Kidney epithelial cell (primary cell): ENCODE data around the gene SIGLEC11. TPM values are rescaled to one million over a fixed set of nuclear protein-coding genes. Genes with fewer than 3 reads are reported as not detected.

ENCODE experiments used
- DNase-seq: peaks from one replicate; pipeline ENCODE4 v3.0.0-alpha.2; 2010; ENCODE audit warnings: low read depth
- H3K27me3 ChIP-seq: 2 replicates; pipeline ENCODE4 v1.6.0; 2011; ENCODE audit warnings: low read length; ENCODE audit not compliant: control insufficient read depth, insufficient read depth
- H3K36me3 ChIP-seq: 2 replicates; pipeline ENCODE4 v1.5.1; 2011; ENCODE audit warnings: low read length; ENCODE audit not compliant: control insufficient read depth, insufficient read depth
- H3K4me3 ChIP-seq: 2 replicates; pipeline ENCODE4 v1.5.1; 2011; ENCODE audit warnings: low read depth, mild to moderate bottlenecking, control low read depth, low read length
- total RNA-seq: library from RNA; depleted of rRNA; stranded (reverse); fragments of >200 nt; gene quantifications from 2 replicates; pipeline ENCODE4 v1.2.3, GENCODE V29; 2015
- TF ChIP-seq, protein P1 (sequence below): IDR thresholded peaks from 2 replicates; pipeline ENCODE4 v1.5.1; 2011; ENCODE audit warnings: mild to moderate bottlenecking, moderate library complexity, low read length, control low read depth, inconsistent platforms; ENCODE audit not compliant: insufficient read depth, poor library complexity, severe bottlenecking

The SIGLEC11 gene
- total RNA-seq, 1 donor from 2014 or later, result not detected

DNA sequence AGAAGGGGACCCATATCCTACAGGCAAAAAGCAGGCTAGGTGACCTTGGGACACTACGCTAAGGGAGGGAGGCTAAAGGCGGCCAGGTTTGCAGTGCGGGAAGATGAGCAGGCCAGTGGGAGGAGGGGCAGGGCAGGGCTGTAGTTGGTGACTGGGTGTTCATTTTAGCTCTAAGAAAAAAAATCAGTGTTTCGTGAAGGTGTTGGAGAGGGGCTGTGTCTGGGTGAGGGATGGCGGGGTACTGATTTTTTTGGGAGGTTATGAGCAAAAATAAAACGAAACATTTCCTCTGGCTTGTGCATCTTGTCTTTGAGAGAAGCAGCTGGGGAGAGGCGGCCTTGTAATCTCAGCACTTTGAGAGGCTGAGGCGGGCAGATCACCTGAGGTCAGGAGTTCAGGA lies 27.3 kb downstream of the SIGLEC11 start:
- DNase-seq, result no peak
- H3K27me3 ChIP-seq, result no peaks in the 10 kb centered on the region
- H3K4me3 ChIP-seq, result no peak overlapping the region
- peaks cover 2% of the 10 kb centered on the region for H3K36me3 ChIP-seq
- TF ChIP-seq, protein P1, sequence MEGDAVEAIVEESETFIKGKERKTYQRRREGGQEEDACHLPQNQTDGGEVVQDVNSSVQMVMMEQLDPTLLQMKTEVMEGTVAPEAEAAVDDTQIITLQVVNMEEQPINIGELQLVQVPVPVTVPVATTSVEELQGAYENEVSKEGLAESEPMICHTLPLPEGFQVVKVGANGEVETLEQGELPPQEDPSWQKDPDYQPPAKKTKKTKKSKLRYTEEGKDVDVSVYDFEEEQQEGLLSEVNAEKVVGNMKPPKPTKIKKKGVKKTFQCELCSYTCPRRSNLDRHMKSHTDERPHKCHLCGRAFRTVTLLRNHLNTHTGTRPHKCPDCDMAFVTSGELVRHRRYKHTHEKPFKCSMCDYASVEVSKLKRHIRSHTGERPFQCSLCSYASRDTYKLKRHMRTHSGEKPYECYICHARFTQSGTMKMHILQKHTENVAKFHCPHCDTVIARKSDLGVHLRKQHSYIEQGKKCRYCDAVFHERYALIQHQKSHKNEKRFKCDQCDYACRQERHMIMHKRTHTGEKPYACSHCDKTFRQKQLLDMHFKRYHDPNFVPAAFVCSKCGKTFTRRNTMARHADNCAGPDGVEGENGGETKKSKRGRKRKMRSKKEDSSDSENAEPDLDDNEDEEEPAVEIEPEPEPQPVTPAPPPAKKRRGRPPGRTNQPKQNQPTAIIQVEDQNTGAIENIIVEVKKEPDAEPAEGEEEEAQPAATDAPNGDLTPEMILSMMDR, result no peak

DNA sequence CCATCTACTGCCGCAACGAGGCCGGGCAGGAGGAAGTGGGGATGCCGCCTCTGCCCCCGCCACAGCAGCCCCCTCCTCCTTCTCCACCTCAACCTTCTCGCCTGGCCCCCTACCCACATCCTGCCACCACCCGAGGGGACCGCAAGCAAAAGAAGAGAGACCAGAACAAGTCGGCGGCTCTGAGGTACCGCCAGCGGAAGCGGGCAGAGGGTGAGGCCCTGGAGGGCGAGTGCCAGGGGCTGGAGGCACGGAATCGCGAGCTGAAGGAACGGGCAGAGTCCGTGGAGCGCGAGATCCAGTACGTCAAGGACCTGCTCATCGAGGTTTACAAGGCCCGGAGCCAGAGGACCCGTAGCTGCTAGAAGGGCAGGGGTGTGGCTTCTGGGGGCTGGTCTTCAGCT lies 28.2 kb downstream of the SIGLEC11 start:
- no peaks in the 10 kb centered on the region for H3K27me3 ChIP-seq
- TF ChIP-seq, protein P1, result no peak
- H3K4me3 ChIP-seq, result no peak overlapping the region
- no peak for DNase-seq
- H3K36me3 ChIP-seq, result peaks cover 2% of the 10 kb centered on the region

DNA sequence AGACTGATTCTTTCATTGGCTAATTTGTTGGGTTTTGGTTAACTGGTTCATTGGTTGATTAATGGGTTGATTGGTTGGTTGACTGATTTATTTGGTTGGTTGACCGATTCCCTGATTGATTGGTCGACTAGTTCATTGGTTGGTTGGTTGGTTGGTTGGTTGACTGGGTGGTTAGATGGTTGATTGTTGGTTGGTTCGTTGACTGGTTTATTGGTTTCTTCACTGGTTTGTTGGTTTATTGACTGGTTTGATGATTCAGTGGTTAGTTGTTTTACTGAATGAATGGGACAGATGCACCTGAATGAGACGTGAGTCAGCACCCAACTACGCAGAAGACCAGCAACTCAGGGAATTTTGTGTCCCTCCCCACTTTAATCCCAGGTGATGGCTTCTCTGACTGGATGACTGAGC lies 28.9 kb downstream of the SIGLEC11 start:
- DNase-seq, result peak; percentile 31
- Histone ChIP-seq H3K27me3 (no peaks in the 10 kb centered on the region), H3K36me3 (peaks cover 4% of the 10 kb centered on the region), H3K4me3 (no peak overlapping the region)
- TF ChIP-seq, protein P1, result no peak

DNA sequence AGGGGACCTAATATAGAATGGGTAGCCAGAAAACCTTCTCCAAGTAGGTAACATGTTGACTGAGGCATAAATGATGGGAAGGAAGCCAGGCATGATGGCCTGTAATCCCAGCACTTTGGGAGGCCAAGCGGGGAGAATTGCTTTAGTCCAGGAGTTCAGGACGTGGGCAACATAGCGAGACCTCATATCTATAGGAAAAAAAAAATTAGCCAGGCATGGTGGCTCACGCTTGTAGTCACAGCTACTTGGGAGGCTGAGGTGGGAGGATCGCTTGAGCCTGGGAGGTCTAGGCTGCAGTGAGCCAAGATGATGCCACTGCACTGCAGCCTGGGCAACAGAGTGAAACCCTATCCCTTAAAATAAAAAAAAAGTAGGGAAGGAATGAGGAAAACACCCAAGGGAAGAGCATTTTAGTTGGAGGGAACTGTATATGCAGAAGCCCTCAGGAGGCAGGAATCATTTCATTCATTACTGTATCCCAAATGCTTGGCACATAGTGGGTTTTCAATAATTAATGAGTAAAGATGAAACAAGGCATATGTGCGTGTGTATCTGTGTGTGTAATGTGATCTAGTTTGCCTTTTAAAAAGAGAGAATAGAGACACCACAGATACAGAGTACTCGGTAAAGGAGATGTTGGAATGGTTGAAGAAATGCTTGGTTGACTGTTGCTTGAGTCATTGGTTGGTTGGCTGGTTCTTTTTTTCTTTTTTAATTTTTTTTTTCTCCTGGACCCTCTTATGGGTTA lies 29.5 kb downstream of the SIGLEC11 start:
- DNase-seq, result no peak

DNA sequence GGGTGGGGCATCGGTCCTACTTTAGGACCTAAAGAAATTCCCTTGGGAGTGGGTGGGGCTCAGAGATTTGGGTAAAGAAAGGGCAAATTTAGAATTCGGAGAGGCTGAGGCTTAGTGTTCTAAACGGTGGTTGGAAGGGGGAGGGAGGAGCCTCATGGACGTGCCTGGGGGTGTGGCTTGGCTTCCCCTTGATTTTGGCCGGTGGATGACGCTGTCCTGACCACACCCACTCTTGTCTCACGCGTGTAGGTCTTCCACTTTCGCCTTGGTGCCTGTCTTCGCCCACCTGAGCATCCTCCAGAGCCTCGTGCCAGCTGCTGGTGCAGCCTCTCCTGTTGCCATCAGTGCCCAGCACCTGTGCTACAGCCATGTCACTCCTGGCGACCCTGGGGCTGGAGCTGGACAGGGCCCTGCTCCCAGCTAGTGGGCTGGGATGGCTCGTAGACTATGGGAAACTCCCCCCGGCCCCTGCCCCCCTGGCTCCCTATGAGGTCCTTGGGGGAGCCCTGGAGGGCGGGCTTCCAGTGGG lies 30.4 kb downstream of the SIGLEC11 start:
- DNase-seq, result no peak
- H3K36me3 ChIP-seq, result peaks cover 4% of the 10 kb centered on the region
- TF ChIP-seq, protein P1, result no peak
- H3K27me3 ChIP-seq, result no peaks in the 10 kb centered on the region
- H3K4me3 ChIP-seq, result no peak overlapping the region

More for the DNA sequence above, 29.5 kb downstream of the SIGLEC11 start:
- no peaks in the 10 kb centered on the region for H3K27me3 ChIP-seq
- H3K36me3 ChIP-seq, result peaks cover 4% of the 10 kb centered on the region
- no peak overlapping the region for H3K4me3 ChIP-seq
- TF ChIP-seq, protein P1, result no peak
